ENCODE measurements around the gene KRT6A. TPM values are rescaled to one million over a fixed set of nuclear protein-coding genes. Genes with fewer than 3 reads are reported as not detected.

Gene KRT6A
- total and polyA plus RNA-seq, 8 donors = 0.89 to 260 (median 11.9) TPM; not detected in 1

- Histone ChIP-seq H3K27ac (no peak overlapping the region), H3K9me3 (no peaks in the 10 kb centered on the region), H3K4me1 (peaks cover 7 to 13% (median 9%) of the 10 kb centered on the region in 4 donors), H3K27me3 (no peaks in the 10 kb centered on the region), H3K4me3 (no peak overlapping the region), H3K36me3 (no peaks in the 10 kb centered on the region)
- DNase-seq = no peak
- 72 to 84% (median 80%) methylated on average over 3 of the region's 3 CpGs for WGBS, 5 donors
- TF ChIP-seq EP300 (IDR thresholded peaks at IDR 0.05) = no peak
- no peak for TF ChIP-seq CTCF (IDR thresholded peaks at IDR 0.05)
- no peak for TF ChIP-seq POLR2AphosphoS5 (IDR thresholded peaks at IDR 0.05)
- TF ChIP-seq POLR2A (IDR thresholded peaks at IDR 0.05) = no peak
- intact Hi-C loops (cut with DNase I; ENCODE audit: low total_unique reads) = no loop called here
Observed at GRCh38 chr12:52539821-52540173, 46.7 kb upstream of the KRT6A start.

GRCh38 chr12:52539083-52539820 is 46.2 kb upstream of the KRT6A start:
- H3K36me3 ChIP-seq = no peaks in the 10 kb centered on the region
- peaks cover 7 to 13% (median 9%) of the 10 kb centered on the region in 4 donors for H3K4me1 ChIP-seq
- WGBS, 5 donors = 47 to 61% (median 53%) methylated on average over 5 of the region's 5 CpGs
- no peak overlapping the region for H3K4me3 ChIP-seq
- no peak overlapping the region for H3K27ac ChIP-seq
- DNase-seq = peak in 1 of 2 donors; percentile 64
- no peaks in the 10 kb centered on the region for H3K9me3 ChIP-seq
- H3K27me3 ChIP-seq = no peaks in the 10 kb centered on the region
- intact Hi-C loops (cut with DNase I; ENCODE audit: low total_unique reads) = no loop called here
- TF ChIP-seq POLR2AphosphoS5 (IDR thresholded peaks at IDR 0.05) (no peak), CTCF (IDR thresholded peaks at IDR 0.05) (no peak), EP300 (IDR thresholded peaks at IDR 0.05) (no peak), POLR2A (IDR thresholded peaks at IDR 0.05) (no peak)

GRCh38 chr12:52537101-52537500 is 44.0 kb upstream of the KRT6A start:
- no peak for DNase-seq
- Histone ChIP-seq H3K36me3 (no peaks in the 10 kb centered on the region), H3K4me3 (no peak overlapping the region), H3K9me3 (no peaks in the 10 kb centered on the region), H3K4me1 (peaks cover 7 to 21% (median 9%) of the 10 kb centered on the region in 4 donors), H3K27ac (no peak overlapping the region), H3K27me3 (no peaks in the 10 kb centered on the region)
- intact Hi-C loops (cut with DNase I; ENCODE audit: low total_unique reads) = no loop called here
- WGBS, 5 donors = 65 to 75% (median 72%) methylated on average over 3 of the region's 3 CpGs
- TF ChIP-seq POLR2AphosphoS5 (IDR thresholded peaks at IDR 0.05) (no peak), POLR2A (IDR thresholded peaks at IDR 0.05) (no peak), CTCF (IDR thresholded peaks at IDR 0.05) (no peak), EP300 (IDR thresholded peaks at IDR 0.05) (no peak)

- Histone ChIP-seq H3K36me3 (no peaks in the 10 kb centered on the region), H3K4me3 (no peak overlapping the region), H3K9me3 (no peaks in the 10 kb centered on the region), H3K27me3 (no peaks in the 10 kb centered on the region), H3K27ac (no peak overlapping the region), H3K4me1 (peaks cover 7 to 21% (median 9%) of the 10 kb centered on the region in 4 donors)
- TF ChIP-seq POLR2A (IDR thresholded peaks at IDR 0.05) = no peak
- TF ChIP-seq CTCF (IDR thresholded peaks at IDR 0.05) = no peak
- no peak for DNase-seq
- 0 to 82% (median 45%) methylated on average over 1 of the region's 1 CpG for WGBS, 5 donors
- intact Hi-C loops (cut with DNase I; ENCODE audit: low total_unique reads) = no loop called here
Observed at GRCh38 chr12:52535574-52535973, 42.5 kb upstream of the KRT6A start.

Data from stomach (tissue), 9 donors.